B cell (primary cell): ENCODE data around the gene SLC12A3. TPM values are rescaled to one million over a fixed set of nuclear protein-coding genes. Genes with fewer than 3 reads are reported as not detected.

Experiments used
- ATAC-seq: fragments of 200-7000 bp; cut with Tn5 transposase; one replicate; pipeline ENCODE4 v1.10.0; 2021; ENCODE audit warnings: low read depth, mild to moderate bottlenecking, moderate number of reproducible peaks, moderate library complexity
- CTCF ChIA-PET: fragments of 350-600 bp; sonication (Branson Sonifier 250); formaldehyde crosslinking; loops from one replicate; lab custom pipeline; 2021; ENCODE audit warnings: antibody characterized with exemption, inconsistent platforms; lab: Charles Lee
- POLR2A ChIA-PET: fragments of 350-600 bp; sonication (Branson Sonifier 250); formaldehyde crosslinking; loops from one replicate; lab custom pipeline; 2021; ENCODE audit warnings: antibody characterized with exemption; lab: Charles Lee
- DNase-seq: peaks from one replicate; pipeline ENCODE4 v3.0.0; 2013
- H2AFZ ChIP-seq: 2 replicates; pipeline ENCODE4 v1.6.1; 2012; ENCODE audit warnings: mild to moderate bottlenecking, low read depth, low read length; ENCODE audit not compliant: insufficient read depth, poor library complexity, severe bottlenecking
- H3K27ac ChIP-seq, 2 donors: 1 replicate in 1 of 2; 2 replicates in 1 of 2; pipeline ENCODE4 v1.5.1; 2012 to 2013; ENCODE audit warnings: low read length in 2 of 2, mild to moderate bottlenecking in 2 of 2, moderate library complexity in 1 of 2
- H3K27me3 ChIP-seq, 4 experiments: fragments of 200-600 bp in 1 of 4; sonication (generic) in 1 of 4; replicated peaks in 1 of 4; 1 replicate in 2 of 4; 2 replicates in 2 of 4; pipeline versions ENCODE4 v1.6.1 to v1.7.0; 2013 to 2016; ENCODE audit warnings: low read length in 3 of 4, mild to moderate bottlenecking in 2 of 4, mixed read lengths in 1 of 4, moderate library complexity in 1 of 4; ENCODE audit not compliant: insufficient read depth in 4 of 4, control insufficient read depth in 3 of 4; ENCODE audit errors: control extremely low read depth in 1 of 4
- H3K36me3 ChIP-seq, 2 experiments: replicated peaks in 1 of 2; 1 replicate in 1 of 2; 2 replicates in 1 of 2; pipeline versions ENCODE4 v1.6.1 to v1.7.1; 2013; ENCODE audit warnings: low read length in 1 of 2; ENCODE audit not compliant: insufficient read depth in 2 of 2, control insufficient read depth in 1 of 2; ENCODE audit errors: control extremely low read depth in 1 of 2, extremely low read depth in 1 of 2
- H3K4me1 ChIP-seq, 2 donors: fragments of 200-600 bp in 1 of 2; sonication (generic) in 1 of 2; 1 replicate in 1 of 2; 2 replicates in 1 of 2; pipeline versions ENCODE4 v1.5.1 to v1.6.1; 2013 to 2017; ENCODE audit warnings: low read length in 2 of 2; ENCODE audit not compliant: control insufficient read depth in 2 of 2, insufficient read depth in 2 of 2
- H3K4me2 ChIP-seq: replicated peaks from 2 replicates; pipeline ENCODE3; 2012; ENCODE audit warnings: mild to moderate bottlenecking, low read depth, low read length; ENCODE audit not compliant: poor library complexity, severe bottlenecking
- H3K4me3 ChIP-seq, 5 experiments: fragments of 200-600 bp in 1 of 5; sonication (generic) in 1 of 5; 1 replicate in 3 of 5; 2 replicates in 2 of 5; pipeline versions ENCODE4 v1.5.1 to v1.7.0; 2011 to 2016; ENCODE audit warnings: low read length in 4 of 5, mild to moderate bottlenecking in 4 of 5, low read depth in 2 of 5, control low read depth in 1 of 5, moderate library complexity in 1 of 5; ENCODE audit not compliant: insufficient read depth in 1 of 5; ENCODE audit errors: control extremely low read depth in 1 of 5, extremely low read depth in 1 of 5
- H3K79me2 ChIP-seq: fragments of 200-600 bp; sonication (generic); one replicate; pipeline ENCODE4 v1.6.0; 2016; ENCODE audit warnings: low read length; ENCODE audit not compliant: control insufficient read depth, insufficient read depth
- H3K9ac ChIP-seq: fragments of 200-600 bp; sonication (generic); 2 replicates; pipeline ENCODE4 v1.6.1; 2017; ENCODE audit warnings: mild to moderate bottlenecking, low read length, moderate library complexity
- H3K9me3 ChIP-seq, 3 donors: one replicate each; pipeline versions ENCODE4 v1.6.1 to v1.7.1; 2013; ENCODE audit warnings: low read length in 2 of 3; ENCODE audit not compliant: control insufficient read depth in 2 of 3, insufficient read depth in 1 of 3; ENCODE audit errors: control extremely low read depth in 1 of 3
- H4K20me1 ChIP-seq: 2 replicates; pipeline ENCODE4 v1.6.0; 2012; ENCODE audit warnings: mild to moderate bottlenecking, low read length; ENCODE audit not compliant: insufficient read depth, control insufficient read depth, poor library complexity, severe bottlenecking
- H3K27ac Mint-ChIP-seq: one replicate; pipeline ENCODE4 v1.8.0; 2021; ENCODE audit warnings: mixed read lengths
- H3K27me3 Mint-ChIP-seq: one replicate; pipeline ENCODE4 v1.8.0; 2021; ENCODE audit warnings: mixed read lengths
- H3K4me1 Mint-ChIP-seq: one replicate; pipeline ENCODE4 v1.8.0; 2021; ENCODE audit warnings: mixed read lengths
- H3K4me3 Mint-ChIP-seq: one replicate; pipeline ENCODE4 v1.8.0; 2021; ENCODE audit warnings: mixed read lengths
- H3K9me3 Mint-ChIP-seq: one replicate; pipeline ENCODE4 v1.8.0; 2022; ENCODE audit warnings: mixed read lengths; ENCODE audit not compliant: insufficient read depth
- CTCF ChIP-seq: fragments of 200-600 bp; IDR thresholded peaks from one replicate; pipeline ENCODE4 v1.8.0; 2022; ENCODE audit warnings: antibody characterized with exemption, mild to moderate bottlenecking
- EZH2 ChIP-seq: IDR thresholded peaks from 2 replicates; pipeline ENCODE4 v1.6.1; 2012; ENCODE audit warnings: borderline replicate concordance, low read depth, mild to moderate bottlenecking, moderate library complexity, low read length; ENCODE audit not compliant: insufficient read depth, poor library complexity, severe bottlenecking
- WGBS: methylation state at CpG from one replicate; pipeline ENCODE4 v1.1.5; 2013; ENCODE audit warnings: missing lambda C conversion rate; ENCODE audit not compliant: insufficient coverage; 5-methylcytosine and 5-hydroxymethylcytosine counted together
- intact Hi-C: fragments of 100-400 bp; cut with micrococcal nuclease; formaldehyde crosslinking; loops from one replicate; pipeline ENCODE4 v1.10.0; 2022
- polyA plus RNA-seq: library from polyadenylated mRNA; depleted of rRNA; stranded (reverse); fragments of >200 nt; gene quantifications from 2 replicates; pipeline ENCODE4 v1.2.3, GENCODE V29; 2012
- total RNA-seq, 2 donors: library from RNA; stranded (reverse); fragments of 120-200 nt in 1 of 2; gene quantifications; 1 replicate in 1 of 2; 2 replicates in 1 of 2; pipeline versions ENCODE4 v1.2.3 to v1.2.4, GENCODE V29; 2013 to 2022

Gene SLC12A3
- total and polyA plus RNA-seq, 2 donors (not counting 1 experiment from before 2014, with no cell fraction given): 1.3 to 4.9 TPM

- Histone ChIP-seq H3K9ac (no peak overlapping the region), H4K20me1 (no peaks in the 10 kb centered on the region), H3K27me3 (no peaks in the 10 kb centered on the region), H2AFZ (no peak overlapping the region), H3K79me2 (no peaks in the 10 kb centered on the region), H3K27ac (no peak overlapping the region), H3K4me2 (no peak overlapping the region), H3K4me3 (no peak overlapping the region), H3K4me1 (no peaks in the 10 kb centered on the region), H3K9me3 (no peaks in the 10 kb centered on the region), H3K36me3 (peaks cover 12 to 62% of the 10 kb centered on the region in 2 experiments)
- POLR2A ChIA-PET: no interaction called here
- DNase-seq (no peak), ATAC-seq (no peak)
- Mint-ChIP-seq H3K4me1 (peaks cover under 1% of the 10 kb centered on the region), H3K27ac (no peak overlapping the region), H3K4me3 (no peak overlapping the region), H3K9me3 (no peaks in the 10 kb centered on the region), H3K27me3 (no peaks in the 10 kb centered on the region)
- WGBS: 99% methylated on average over 9 of the region's 10 CpGs
- TF ChIP-seq EZH2 (no peak), CTCF (no peak)
- intact Hi-C loops: no loop called here
- CTCF ChIA-PET: interaction anchor here (0.8 to 1.1 kb wide), 2 partner anchors 9 to 14 kb away, joined by 3 read pairs; no protein-coding TSS in a partner anchor
Measured at GRCh38 chr16:56841659-56842058, 23.3 kb upstream of the SLC12A3 start.

- Histone ChIP-seq H3K4me3 (no peak overlapping the region), H3K9ac (no peak overlapping the region), H2AFZ (no peak overlapping the region), H3K27me3 (no peaks in the 10 kb centered on the region), H3K4me1 (peaks cover 0 to 3% of the 10 kb centered on the region in 2 donors), H3K79me2 (no peaks in the 10 kb centered on the region), H3K4me2 (no peak overlapping the region), H3K9me3 (no peaks in the 10 kb centered on the region), H3K27ac (no peak overlapping the region), H3K36me3 (peaks cover 12 to 58% of the 10 kb centered on the region in 2 experiments), H4K20me1 (no peaks in the 10 kb centered on the region)
- DNase-seq: no peak
- TF ChIP-seq CTCF (no peak), EZH2 (no peak)
- no peak overlapping the region for H3K27ac Mint-ChIP-seq
- no peaks in the 10 kb centered on the region for H3K27me3 Mint-ChIP-seq
- H3K9me3 Mint-ChIP-seq: no peaks in the 10 kb centered on the region
- ATAC-seq: no peak
- peaks cover 5% of the 10 kb centered on the region for H3K4me1 Mint-ChIP-seq
- ChIA-PET CTCF (interaction anchor here (0.8 to 1.1 kb wide), 2 partner anchors 9 to 14 kb away, joined by 3 read pairs; no protein-coding TSS in a partner anchor), POLR2A (no interaction called here)
- intact Hi-C loops: no loop called here
- no peak overlapping the region for H3K4me3 Mint-ChIP-seq
Measured at GRCh38 chr16:56842133-56842532, 22.9 kb upstream of the SLC12A3 start.
